ENCODE results near the gene MYO9B. TPM values are rescaled to one million over a fixed set of nuclear protein-coding genes. Genes with fewer than 3 reads are reported as not detected.
"Not testable (repeated sequence)": the region's sequence is repeated elsewhere in the genome, so short reads cannot be mapped to it uniquely, and the experiment has no call there.

Gene MYO9B
- total RNA-seq, 2 experiments from 2014 or later = 90.3 to 98.5 TPM

DNA sequence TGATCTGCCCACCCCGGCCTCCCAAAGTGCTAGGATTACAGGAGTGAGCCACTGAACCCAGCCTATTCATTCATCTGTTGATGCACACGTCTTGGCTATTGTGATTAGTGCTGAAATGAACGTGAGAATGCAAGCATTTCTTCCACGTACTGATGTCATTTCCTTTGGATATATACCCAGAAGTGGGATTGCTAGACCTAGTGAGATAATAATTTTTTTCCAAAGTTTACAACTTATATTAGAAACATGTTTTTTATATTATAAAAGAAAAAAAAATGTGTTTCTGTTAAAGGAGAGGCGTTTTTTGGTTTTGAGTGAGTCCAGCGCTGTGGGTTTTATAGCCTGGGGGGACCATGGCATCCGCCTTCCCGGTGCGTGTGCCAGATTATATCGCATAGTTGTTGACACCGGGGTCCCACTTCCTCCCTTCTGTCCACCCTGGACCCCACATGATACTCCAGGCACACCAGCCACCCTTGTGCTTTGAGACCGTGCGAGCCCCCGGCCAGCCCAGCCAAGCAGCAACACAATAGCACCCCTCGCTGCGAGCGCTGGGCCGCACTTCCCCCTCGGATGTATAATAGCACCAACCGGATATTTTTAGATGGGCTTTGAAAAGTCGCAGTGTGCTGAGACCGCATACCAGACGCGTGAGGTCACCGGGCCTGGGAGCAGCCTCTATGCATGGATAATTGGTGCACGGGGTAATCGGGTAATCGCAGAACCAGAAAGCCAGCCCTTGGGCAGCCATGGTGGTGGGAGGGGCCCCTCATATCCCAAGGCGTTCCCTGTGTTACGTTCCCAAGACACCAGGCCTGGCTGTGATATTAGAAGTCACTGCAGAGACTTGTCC is 59.6 kb downstream of the MYO9B start:
- ATAC-seq = peak; percentile 71
- H3K9me3 Mint-ChIP-seq (ENCODE audit: low read depth) = no peaks in the 10 kb centered on the region
- intact Hi-C loops (cut with DNase I, micrococcal nuclease) = no loop called here
- POLR2A ChIA-PET = no interaction called here
- CTCF ChIA-PET = no interaction called here
- H3K4me1 Mint-ChIP-seq = peaks cover 12% of the 10 kb centered on the region
- H3K27ac Mint-ChIP-seq = peak overlapping the region; percentile 31
- peaks cover 13% of the 10 kb centered on the region for H3K36me3 Mint-ChIP-seq (ENCODE audit: low read depth)
- no peaks in the 10 kb centered on the region for H3K27me3 Mint-ChIP-seq
- peak; percentile 55 for DNase-seq
- peak overlapping the region; percentile 48 for H3K4me3 Mint-ChIP-seq

DNA sequence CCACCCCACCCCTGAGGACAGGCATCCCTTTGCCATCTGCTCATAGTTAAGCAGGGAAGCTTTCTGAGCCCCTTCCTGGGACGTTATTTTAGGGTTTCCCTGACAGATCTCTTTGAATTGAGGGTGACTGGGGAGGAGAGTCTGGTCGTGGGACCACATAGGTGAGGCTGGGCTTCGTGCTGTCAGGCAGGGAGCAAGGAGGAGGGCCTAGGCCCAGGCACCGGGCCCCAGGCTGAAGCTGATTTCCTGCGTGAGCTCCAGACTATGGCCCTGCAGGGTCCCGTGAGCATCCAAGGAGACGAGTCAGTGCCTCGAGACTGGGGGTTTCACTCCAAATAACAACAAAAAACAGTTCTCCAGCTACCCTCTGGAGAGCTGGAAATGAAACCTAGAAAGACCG is 60.4 kb downstream of the MYO9B start:
- no peaks in the 10 kb centered on the region for H3K9me3 Mint-ChIP-seq (ENCODE audit: low read depth)
- H3K4me3 Mint-ChIP-seq = no peak overlapping the region
- DNase-seq = no peak
- no peaks in the 10 kb centered on the region for H3K27me3 Mint-ChIP-seq
- intact Hi-C loops (cut with DNase I, micrococcal nuclease) = no loop called here
- H3K4me1 Mint-ChIP-seq = peaks cover 12% of the 10 kb centered on the region
- no peak for ATAC-seq
- CTCF ChIA-PET = no interaction called here
- POLR2A ChIA-PET = no interaction called here
- no peak overlapping the region for H3K27ac Mint-ChIP-seq
- peaks cover 13% of the 10 kb centered on the region for H3K36me3 Mint-ChIP-seq (ENCODE audit: low read depth)

DNA sequence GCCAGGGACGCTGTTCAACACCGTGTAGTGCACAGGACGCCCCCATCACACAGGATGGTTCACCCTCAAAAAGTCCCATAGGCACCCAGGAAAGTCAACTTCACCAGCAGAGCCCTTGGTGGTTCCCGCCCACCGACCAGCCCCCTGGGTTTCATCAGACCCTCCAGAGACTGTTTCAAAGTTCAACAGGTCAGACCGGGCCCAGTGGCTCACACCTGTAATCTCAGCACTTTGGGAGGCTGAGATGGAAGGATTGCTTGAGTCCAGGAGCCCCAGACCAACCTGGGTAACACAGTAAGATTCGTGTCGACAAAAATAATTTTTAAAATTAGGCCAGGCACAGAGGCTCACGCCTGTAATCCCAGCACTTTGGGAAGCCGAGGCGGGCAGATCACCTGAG is 61.0 kb downstream of the MYO9B start:
- H3K9me3 Mint-ChIP-seq (ENCODE audit: low read depth) = no peaks in the 10 kb centered on the region
- H3K4me1 Mint-ChIP-seq = peaks cover 12% of the 10 kb centered on the region
- ChIA-PET POLR2A (no interaction called here), CTCF (interaction anchor here (0.7 to 0.8 kb wide), 2 partner anchors 8 to 12 kb away, joined by 5 to 6 read pairs; no protein-coding TSS in a partner anchor)
- H3K4me3 Mint-ChIP-seq = no peak overlapping the region
- intact Hi-C loops (cut with DNase I, micrococcal nuclease) = no loop called here
- no peak overlapping the region for H3K27ac Mint-ChIP-seq
- no peaks in the 10 kb centered on the region for H3K27me3 Mint-ChIP-seq
- DNase-seq (no peak), ATAC-seq (no peak)
- H3K36me3 Mint-ChIP-seq (ENCODE audit: low read depth) = peaks cover 13% of the 10 kb centered on the region

DNA sequence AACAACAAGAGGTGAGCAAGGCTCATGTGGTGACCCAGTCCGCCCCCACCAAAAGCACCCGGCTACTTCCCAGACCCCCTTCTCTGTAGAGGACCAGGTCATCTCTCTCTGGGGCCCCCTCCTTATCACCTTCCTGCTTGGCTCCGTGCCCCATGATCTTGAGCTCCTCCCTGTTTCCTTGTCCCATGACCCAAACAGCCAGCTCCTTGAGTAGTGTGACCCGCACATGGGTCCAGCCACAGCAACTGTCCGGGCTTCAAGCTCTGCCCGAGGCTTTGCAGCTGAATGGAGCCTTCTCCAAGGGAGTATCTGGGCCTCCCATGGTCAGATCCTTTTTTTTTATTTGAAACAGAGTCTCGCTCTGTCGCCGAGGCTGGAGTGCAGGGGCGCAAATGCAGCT is 61.8 kb downstream of the MYO9B start:
- H3K9me3 Mint-ChIP-seq (ENCODE audit: low read depth) = no peaks in the 10 kb centered on the region
- no peak overlapping the region for H3K27ac Mint-ChIP-seq
- ChIA-PET POLR2A (no interaction called here), CTCF (interaction anchor here (0.8 to 1.2 kb wide), 2 partner anchors 12 to 13 kb away, joined by 4 to 5 read pairs; no protein-coding TSS in a partner anchor)
- no peak for DNase-seq
- intact Hi-C loops (cut with DNase I, micrococcal nuclease) = no loop called here
- H3K27me3 Mint-ChIP-seq = no peaks in the 10 kb centered on the region
- H3K4me1 Mint-ChIP-seq = peaks cover 12% of the 10 kb centered on the region
- no peak for ATAC-seq
- H3K36me3 Mint-ChIP-seq (ENCODE audit: low read depth) = peaks cover 13% of the 10 kb centered on the region
- H3K4me3 Mint-ChIP-seq = no peak overlapping the region

DNA sequence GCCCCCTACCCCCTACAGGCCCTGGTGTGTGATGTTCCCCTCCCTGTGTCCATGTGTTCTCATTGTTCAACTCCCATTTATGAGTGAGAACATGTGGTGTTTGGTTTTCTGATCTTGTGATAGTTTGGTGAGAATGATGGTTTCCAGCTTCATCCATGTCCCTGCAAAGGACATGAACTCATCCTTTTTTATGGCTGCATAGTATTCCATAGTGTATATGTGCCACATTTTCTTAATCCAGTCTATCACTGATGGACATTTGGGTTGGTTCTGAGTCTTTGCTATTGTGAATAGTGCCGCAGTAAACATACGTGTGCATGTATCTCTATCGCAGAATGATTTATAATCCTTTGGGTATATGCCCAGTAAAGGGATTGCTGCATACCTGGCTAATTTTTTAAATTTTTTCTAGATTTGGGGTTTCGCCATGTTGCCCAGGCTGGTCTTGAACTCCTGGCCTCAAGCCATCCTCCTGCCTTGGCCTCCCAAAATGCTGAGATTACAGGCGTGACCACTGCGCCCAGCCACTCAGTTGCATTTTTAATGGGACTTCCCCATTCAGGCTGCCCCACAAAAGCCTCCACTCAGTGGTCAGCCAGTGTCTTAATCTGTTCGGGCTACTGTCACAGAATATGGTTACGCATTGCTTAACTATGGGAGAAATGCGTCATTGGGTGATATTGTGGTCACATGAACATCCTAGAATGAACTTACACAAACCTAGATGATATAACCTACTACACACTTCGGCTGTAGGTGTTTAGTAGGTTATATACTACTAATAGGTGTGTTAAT is 62.7 kb downstream of the MYO9B start:
- DNase-seq; intact Hi-C loops (cut with DNase I, micrococcal nuclease); H3K9me3 Mint-ChIP-seq (ENCODE audit: low read depth); H3K27ac Mint-ChIP-seq; H3K4me3 Mint-ChIP-seq; ATAC-seq; POLR2A ChIA-PET; H3K27me3 Mint-ChIP-seq: not testable (repeated sequence)
- Mint-ChIP-seq H3K4me1 (peaks cover 12% of the 10 kb centered on the region), H3K36me3 (ENCODE audit: low read depth) (peaks cover 12% of the 10 kb centered on the region)
- CTCF ChIA-PET = interaction anchor here (1.2 kb wide), 1 partner anchor 13 kb away, joined by 4 read pairs; no protein-coding TSS in a partner anchor

DNA sequence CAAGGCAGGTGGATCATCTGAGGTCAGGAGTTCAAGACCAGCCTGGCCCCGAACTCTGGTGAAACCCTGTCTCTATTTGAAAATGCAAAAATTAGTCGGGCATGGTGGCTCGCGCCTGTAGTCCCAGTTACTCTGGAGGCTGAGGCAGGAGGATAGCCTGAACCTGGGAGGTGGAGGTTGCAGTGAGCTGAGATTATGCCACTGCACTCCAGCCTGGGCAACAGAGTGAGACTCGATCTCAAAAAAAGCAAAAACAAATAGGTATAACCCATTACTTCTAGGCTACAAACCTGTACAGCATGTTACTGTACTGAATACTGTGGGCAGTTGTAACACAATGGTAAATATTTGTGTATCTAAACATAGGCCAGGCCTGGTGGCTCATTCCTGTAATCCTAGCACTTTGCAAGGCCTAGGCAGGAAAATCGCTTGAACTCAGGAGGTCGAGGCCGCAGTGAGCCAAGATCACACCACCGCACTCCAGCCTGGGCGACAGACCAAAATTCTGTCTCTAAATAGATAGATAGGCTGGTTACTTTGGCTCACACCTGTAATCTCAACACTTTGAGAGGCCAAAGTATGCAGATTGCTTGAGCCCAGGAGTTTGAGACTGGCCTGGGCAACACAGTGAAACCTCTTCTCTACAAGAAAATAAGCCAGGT is 63.5 kb downstream of the MYO9B start:
- no peaks in the 10 kb centered on the region for H3K27me3 Mint-ChIP-seq
- H3K36me3 Mint-ChIP-seq (ENCODE audit: low read depth) = peaks cover 13% of the 10 kb centered on the region
- H3K9me3 Mint-ChIP-seq (ENCODE audit: low read depth) = no peaks in the 10 kb centered on the region
- POLR2A ChIA-PET = no interaction called here
- H3K4me1 Mint-ChIP-seq = peaks cover 9% of the 10 kb centered on the region
- no peak overlapping the region for H3K27ac Mint-ChIP-seq
- no peak overlapping the region for H3K4me3 Mint-ChIP-seq
- no peak for ATAC-seq
- intact Hi-C loops (cut with DNase I, micrococcal nuclease) = no loop called here
- CTCF ChIA-PET = no interaction called here
- DNase-seq = no peak

DNA sequence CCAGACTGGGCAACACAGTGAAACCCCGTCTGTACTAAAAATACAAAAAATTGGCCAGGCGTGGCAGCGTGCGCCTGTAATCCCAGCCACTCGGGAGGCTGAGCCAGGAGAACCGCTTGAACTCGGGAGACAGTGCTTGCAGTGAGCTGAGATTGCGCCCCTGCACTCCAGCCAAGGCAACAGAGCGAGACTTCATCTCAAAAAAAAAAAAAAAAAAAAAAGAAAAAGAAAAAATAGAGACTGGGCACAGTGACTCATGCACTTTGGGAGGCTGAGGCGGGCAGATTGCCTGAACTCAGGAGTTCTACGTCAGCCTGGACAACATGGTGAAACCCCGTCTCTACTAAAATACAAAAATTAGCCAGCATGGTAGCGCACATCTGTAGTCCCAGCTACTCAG is 69.2 kb downstream of the MYO9B start:
- POLR2A ChIA-PET = interaction anchor here (0.6 kb wide), 1 partner anchor 1666 kb away, joined by 3 read pairs; no protein-coding TSS in a partner anchor
- intact Hi-C loops (cut with DNase I, micrococcal nuclease); H3K4me1 Mint-ChIP-seq; ATAC-seq; H3K27me3 Mint-ChIP-seq; CTCF ChIA-PET; H3K9me3 Mint-ChIP-seq (ENCODE audit: low read depth); H3K4me3 Mint-ChIP-seq; H3K27ac Mint-ChIP-seq; DNase-seq: not testable (repeated sequence)
- H3K36me3 Mint-ChIP-seq (ENCODE audit: low read depth) = peaks cover 13% of the 10 kb centered on the region

DNA sequence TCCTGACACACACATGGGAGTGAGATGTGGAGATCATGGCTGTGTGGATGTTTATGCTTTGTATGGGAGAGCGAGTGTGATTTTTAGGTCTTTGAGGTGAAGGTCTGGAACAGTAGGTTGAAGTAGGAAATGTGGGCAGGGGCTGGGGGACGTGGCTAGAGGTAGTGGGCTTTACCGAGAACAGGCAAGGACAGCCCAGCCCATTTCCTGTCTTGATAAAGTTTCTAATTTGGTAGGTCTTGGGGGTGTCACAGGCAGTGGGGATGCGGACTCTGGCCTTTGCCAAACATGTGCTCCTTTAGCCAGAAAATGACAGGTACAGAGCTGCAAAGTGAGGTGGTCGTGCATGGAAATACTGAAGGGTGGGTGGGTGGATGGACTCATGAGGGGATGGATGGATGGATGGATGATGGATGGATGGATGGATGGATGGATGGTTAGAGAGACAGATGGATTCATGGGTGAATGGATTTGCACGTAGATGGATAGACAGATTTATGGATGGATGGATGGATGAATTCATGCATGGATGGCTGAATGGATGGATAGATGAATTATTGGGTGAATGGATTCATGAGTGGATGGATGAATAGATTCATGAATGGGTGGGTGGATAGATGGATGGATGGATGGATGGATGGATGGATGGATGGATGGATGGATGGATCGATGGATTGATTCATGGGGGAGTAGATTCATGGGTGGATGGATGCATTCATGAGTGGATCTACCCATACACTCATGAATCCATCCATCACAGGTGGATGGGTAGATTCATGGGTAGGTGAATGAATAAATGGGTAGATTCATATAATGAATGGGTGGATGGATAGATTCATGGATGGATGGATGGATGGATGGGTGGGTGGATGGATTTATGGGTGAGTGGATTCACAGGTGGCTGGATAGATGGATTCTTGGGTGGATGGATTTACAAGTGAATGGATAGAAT is 70.2 kb downstream of the MYO9B start:
- H3K9me3 Mint-ChIP-seq (ENCODE audit: low read depth) = no peaks in the 10 kb centered on the region
- no peaks in the 10 kb centered on the region for H3K27me3 Mint-ChIP-seq
- no peak for DNase-seq
- intact Hi-C loops (cut with DNase I, micrococcal nuclease) = no loop called here
- peaks cover 14% of the 10 kb centered on the region for H3K36me3 Mint-ChIP-seq (ENCODE audit: low read depth)
- H3K4me3 Mint-ChIP-seq = no peak overlapping the region
- ChIA-PET CTCF (no interaction called here), POLR2A (no interaction called here)
- H3K4me1 Mint-ChIP-seq = no peaks in the 10 kb centered on the region
- H3K27ac Mint-ChIP-seq = no peak overlapping the region
- ATAC-seq = no peak

DNA sequence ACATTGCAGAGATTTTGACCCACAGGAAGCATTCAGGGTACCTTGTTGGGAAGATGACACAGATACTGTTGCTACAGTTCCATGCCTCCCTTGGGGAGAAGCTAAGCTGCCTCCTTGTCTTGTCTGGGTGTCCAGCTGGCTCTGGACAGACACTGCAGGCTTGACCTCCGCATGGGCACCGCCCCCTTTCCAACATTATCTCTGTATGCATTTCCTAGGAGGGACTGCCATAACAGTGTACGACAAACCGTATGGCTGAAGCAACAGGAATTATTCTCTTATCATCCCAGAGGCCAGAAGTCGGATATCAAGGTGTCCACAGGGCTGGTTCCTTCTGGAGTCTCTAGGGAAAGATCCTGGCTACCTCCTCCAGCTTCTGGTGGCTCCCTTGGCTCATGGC is 72.6 kb downstream of the MYO9B start:
- H3K27me3 Mint-ChIP-seq = no peaks in the 10 kb centered on the region
- intact Hi-C loops (cut with DNase I, micrococcal nuclease) = no loop called here
- no peaks in the 10 kb centered on the region for H3K9me3 Mint-ChIP-seq (ENCODE audit: low read depth)
- POLR2A ChIA-PET = no interaction called here
- no peak for DNase-seq
- peaks cover 19% of the 10 kb centered on the region for H3K36me3 Mint-ChIP-seq (ENCODE audit: low read depth)
- ATAC-seq = no peak
- CTCF ChIA-PET = interaction anchor here (0.6 kb wide), 1 partner anchor 71 kb away, joined by 3 read pairs; no protein-coding TSS in a partner anchor
- H3K27ac Mint-ChIP-seq = no peak overlapping the region
- no peak overlapping the region for H3K4me3 Mint-ChIP-seq
- no peaks in the 10 kb centered on the region for H3K4me1 Mint-ChIP-seq

DNA sequence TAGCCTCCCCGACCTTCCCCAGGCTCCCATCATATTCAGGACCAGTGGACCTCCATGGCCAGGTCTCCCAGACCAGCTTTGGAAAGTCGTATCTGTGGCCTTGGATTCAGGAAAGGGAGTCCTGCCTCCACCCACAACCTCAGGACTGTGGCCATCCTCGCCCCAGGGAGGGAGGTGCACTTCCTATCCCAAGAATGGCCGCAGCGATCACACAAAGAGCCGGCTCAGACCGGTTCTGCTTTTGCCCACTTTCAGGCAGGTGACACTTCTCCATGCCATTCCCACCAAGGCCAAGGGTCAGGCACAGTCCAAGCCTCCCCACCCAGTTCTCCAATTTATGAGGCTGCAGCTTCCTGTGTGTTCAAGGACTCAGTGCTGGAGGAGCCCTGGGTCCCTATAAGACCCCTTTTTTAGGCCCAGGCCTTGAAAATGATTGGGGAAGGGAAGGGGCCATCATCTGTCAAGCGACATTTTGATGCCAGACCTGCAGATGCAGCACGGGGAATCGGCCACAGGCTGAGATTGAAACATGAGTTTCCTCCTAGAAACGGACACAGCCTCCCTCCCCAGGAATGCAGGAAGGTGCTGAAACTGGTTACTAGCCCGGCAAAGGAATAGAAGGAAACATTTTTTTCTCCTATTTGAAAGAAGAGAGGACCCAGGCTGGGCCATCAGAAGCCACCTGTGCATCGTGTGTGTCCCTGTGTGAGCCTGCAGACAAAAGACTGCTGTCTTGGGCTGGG is 74.0 kb downstream of the MYO9B start:
- ATAC-seq (no peak), DNase-seq (no peak)
- CTCF ChIA-PET = interaction anchor here (0.9 kb wide), 1 partner anchor 13 kb away, joined by 5 read pairs; no protein-coding TSS in a partner anchor
- POLR2A ChIA-PET = no interaction called here
- no peak overlapping the region for H3K4me3 Mint-ChIP-seq
- H3K36me3 Mint-ChIP-seq (ENCODE audit: low read depth) = peaks cover 25% of the 10 kb centered on the region
- H3K27me3 Mint-ChIP-seq = no peaks in the 10 kb centered on the region
- intact Hi-C loops (cut with DNase I, micrococcal nuclease) = no loop called here
- H3K27ac Mint-ChIP-seq = no peak overlapping the region
- H3K9me3 Mint-ChIP-seq (ENCODE audit: low read depth) = no peaks in the 10 kb centered on the region
- H3K4me1 Mint-ChIP-seq = no peaks in the 10 kb centered on the region

Measured in activated CD4-positive, alpha-beta T cell treated with anti-CD3 and anti-CD28 coated beads for 36 hours (primary cell).